HEK293 (cell line): Measurements from ENCODE around the gene ATF2.

ENCODE experiments used
- CTCF ChIA-PET: fragments of 350-600 bp; formaldehyde crosslinking; extraction: SDS; loops from one replicate; lab custom pipeline; 2021; ENCODE audit warnings: antibody characterized with exemption; lab: Yijun Ruan, JAX
- POLR2A ChIA-PET: fragments of 300-600 bp; formaldehyde crosslinking; extraction: SDS; loops from one replicate; lab custom pipeline; 2020; ENCODE audit warnings: antibody characterized with exemption, inconsistent platforms; lab: Yijun Ruan, JAX
- H3K27ac ChIP-seq: fragments of 200-500 bp; sonication (Bioruptor generic); 2 replicates; pipeline ENCODE4 v1.5.1; 2014; ENCODE audit warnings: low read depth, low read length, control low read depth, inconsistent platforms; ENCODE audit errors: extremely low read depth
- H3K36me3 ChIP-seq, 2 experiments: fragments of 200-500 bp in 1 of 2; sonication (Bioruptor generic) in 1 of 2; 1 replicate in 1 of 2; 2 replicates in 1 of 2; pipeline ENCODE4 v1.5.1; 2014 to 2017; ENCODE audit warnings: inconsistent platforms in 2 of 2, low read length in 2 of 2; ENCODE audit not compliant: control insufficient read depth in 2 of 2, insufficient read depth in 1 of 2
- H3K4me1 ChIP-seq: fragments of 200-500 bp; sonication (Bioruptor generic); 2 replicates; pipeline ENCODE4 v1.5.1; 2014; ENCODE audit warnings: mild to moderate bottlenecking, low read length, inconsistent platforms; ENCODE audit not compliant: control insufficient read depth, insufficient read depth
- H3K4me3 ChIP-seq: 2 replicates; pipeline ENCODE4 v1.5.1; 2011; ENCODE audit warnings: low read depth, mild to moderate bottlenecking, control low read depth, low read length, moderate library complexity
- H3K9me3 ChIP-seq: fragments of 200-500 bp; sonication (Bioruptor generic); 2 replicates; pipeline ENCODE4 v1.5.1; 2014; ENCODE audit warnings: low read depth, low read length, inconsistent platforms; ENCODE audit not compliant: control insufficient read depth, insufficient read depth
- PRDM1 ChIP-seq: fragments of 450-650 bp; formaldehyde crosslinking; IDR thresholded peaks from 2 replicates; pipeline ENCODE4; 2016; ENCODE audit warnings: missing biosample characterization, missing genetic modification characterization
- REST ChIP-seq: fragments of 450-650 bp; formaldehyde crosslinking; IDR thresholded peaks from 2 replicates; pipeline ENCODE4 v1.5.1; 2016; ENCODE audit warnings: missing biosample characterization, missing genetic modification characterization
- SCRT2 ChIP-seq: fragments of 450-650 bp; formaldehyde crosslinking; IDR thresholded peaks from 2 replicates; pipeline ENCODE4 v1.5.1; 2016; ENCODE audit warnings: missing biosample characterization, missing genetic modification characterization
- SP3 ChIP-seq: fragments of 450-650 bp; formaldehyde crosslinking; IDR thresholded peaks from 2 replicates; pipeline ENCODE4 v1.5.1; 2016; ENCODE audit warnings: missing biosample characterization, missing genetic modification characterization
- ZBTB17 ChIP-seq: fragments of 450-650 bp; formaldehyde crosslinking; IDR thresholded peaks from 2 replicates; pipeline ENCODE4 v1.5.1; 2016; ENCODE audit warnings: missing biosample characterization, missing genetic modification characterization
- ZFP37 ChIP-seq: fragments of 450-650 bp; formaldehyde crosslinking; IDR thresholded peaks from 2 replicates; pipeline ENCODE4 v1.5.1; 2016; ENCODE audit warnings: missing biosample characterization, missing genetic modification characterization
- ZFP41 ChIP-seq: fragments of 450-650 bp; formaldehyde crosslinking; IDR thresholded peaks from 2 replicates; pipeline ENCODE4 v1.5.1; 2016; ENCODE audit warnings: missing biosample characterization, missing genetic modification characterization, borderline replicate concordance
- ZIC2 ChIP-seq: fragments of 450-650 bp; formaldehyde crosslinking; IDR thresholded peaks from 2 replicates; pipeline ENCODE4 v1.5.1; 2016; ENCODE audit warnings: missing biosample characterization, missing genetic modification characterization
- ZNF10 ChIP-seq: fragments of 450-650 bp; formaldehyde crosslinking; IDR thresholded peaks from 2 replicates; pipeline ENCODE4 v1.5.1; 2017; ENCODE audit warnings: missing biosample characterization, missing genetic modification characterization
- ZNF16 ChIP-seq: fragments of 450-650 bp; formaldehyde crosslinking; IDR thresholded peaks from 2 replicates; pipeline ENCODE4 v1.5.1; 2016; ENCODE audit warnings: low read depth, missing biosample characterization, missing genetic modification characterization
- ZNF223 ChIP-seq: fragments of 450-650 bp; formaldehyde crosslinking; IDR thresholded peaks from 2 replicates; pipeline ENCODE4 v1.5.1; 2016; ENCODE audit warnings: missing biosample characterization, missing genetic modification characterization
- ZNF341 ChIP-seq: fragments of 450-650 bp; formaldehyde crosslinking; IDR thresholded peaks from 2 replicates; pipeline ENCODE4; 2016; ENCODE audit warnings: low read depth, missing biosample characterization, missing genetic modification characterization
- ZNF521 ChIP-seq: fragments of 450-650 bp; formaldehyde crosslinking; IDR thresholded peaks from 2 replicates; pipeline ENCODE4 v1.5.1; 2017; ENCODE audit warnings: missing biosample characterization, mild to moderate bottlenecking, missing genetic modification characterization
- ZNF629 ChIP-seq: fragments of 450-650 bp; formaldehyde crosslinking; IDR thresholded peaks from 2 replicates; pipeline ENCODE4 v1.5.1; 2017; ENCODE audit warnings: missing biosample characterization, missing genetic modification characterization
- ZNF654 ChIP-seq: fragments of 450-650 bp; formaldehyde crosslinking; IDR thresholded peaks from 2 replicates; pipeline ENCODE4 v1.5.1; 2016; ENCODE audit warnings: low read depth, missing biosample characterization, missing genetic modification characterization
- ZNF660 ChIP-seq: fragments of 450-650 bp; IDR thresholded peaks from 2 replicates; pipeline ENCODE4 v1.5.1; 2018; ENCODE audit warnings: missing biosample characterization, mild to moderate bottlenecking, missing genetic modification characterization
- ZNF677 ChIP-seq: fragments of 450-650 bp; IDR thresholded peaks from 2 replicates; pipeline ENCODE4 v1.5.0; 2018; ENCODE audit warnings: missing biosample characterization, mild to moderate bottlenecking, missing genetic modification characterization, moderate library complexity
- ZNF692 ChIP-seq: fragments of 450-650 bp; formaldehyde crosslinking; IDR thresholded peaks from 2 replicates; pipeline ENCODE4 v1.5.1; 2016; ENCODE audit warnings: missing biosample characterization, missing genetic modification characterization
- ZNF707 ChIP-seq: fragments of 450-650 bp; formaldehyde crosslinking; IDR thresholded peaks from 2 replicates; pipeline ENCODE4 v1.5.1; 2016; ENCODE audit warnings: missing biosample characterization, missing genetic modification characterization
- TF ChIP-seq, protein P1 (sequence below): fragments of 450-650 bp; formaldehyde crosslinking; IDR thresholded peaks from 2 replicates; pipeline ENCODE4 v1.5.1; 2016; ENCODE audit warnings: missing biosample characterization, missing genetic modification characterization
- TF ChIP-seq, protein P2 (sequence below): fragments of 450-650 bp; formaldehyde crosslinking; IDR thresholded peaks from 2 replicates; pipeline ENCODE4 v1.5.1; 2017; ENCODE audit warnings: missing biosample characterization, missing genetic modification characterization
- TF ChIP-seq, protein P3 (sequence below): fragments of 450-650 bp; formaldehyde crosslinking; IDR thresholded peaks from 2 replicates; pipeline ENCODE4 v1.5.1; 2016; ENCODE audit warnings: missing biosample characterization, missing genetic modification characterization, low read depth

The ATF2 gene

GRCh38 chr2:175170659-175171304 is 2.8 kb upstream of the ATF2 start (continued):
- TF ChIP-seq REST (tag by site-specific recombination) (no peak), PRDM1 (no peak)

- CTCF ChIA-PET, result interaction anchor here (0.5 to 0.6 kb wide), 2 partner anchors 9 to 682 kb away, joined by 3 to 5 read pairs; no protein-coding TSS in a partner anchor
- no peaks in the 10 kb centered on the region for H3K4me1 ChIP-seq
- POLR2A ChIA-PET, result interaction anchor here (1.2 to 1.3 kb wide), 3 partner anchors 9 to 164 kb away, joined by 3 to 21 read pairs (median 12); partner anchors contain the start of genes ATP5MC3 and CHN1
- H3K36me3 ChIP-seq, result peaks cover 0 to 8% of the 10 kb centered on the region in 2 experiments; a peak in 2 of 3 replicates
- no peaks in the 10 kb centered on the region for H3K9me3 ChIP-seq
- peak; percentile 20; the same call in 1 of the 2 replicates for TF ChIP-seq ZNF629 (tag by site-specific recombination)
- TF ChIP-seq, protein P1, sequence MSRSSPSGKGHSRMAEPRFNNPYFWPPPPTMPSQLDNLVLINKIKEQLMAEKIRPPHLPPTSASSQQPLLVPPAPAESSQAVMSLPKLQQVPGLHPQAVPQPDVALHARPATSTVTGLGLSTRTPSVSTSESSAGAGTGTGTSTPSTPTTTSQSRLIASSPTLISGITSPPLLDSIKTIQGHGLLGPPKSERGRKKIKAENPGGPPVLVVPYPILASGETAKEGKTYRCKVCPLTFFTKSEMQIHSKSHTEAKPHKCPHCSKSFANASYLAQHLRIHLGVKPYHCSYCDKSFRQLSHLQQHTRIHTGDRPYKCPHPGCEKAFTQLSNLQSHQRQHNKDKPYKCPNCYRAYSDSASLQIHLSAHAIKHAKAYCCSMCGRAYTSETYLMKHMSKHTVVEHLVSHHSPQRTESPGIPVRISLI (tag by site-specific recombination), result 0 out of 2 replicates have a peak, but pooled peaks have one; percentile 30
- TF ChIP-seq PRDM1, result peak; percentile 59
- TF ChIP-seq ZNF223 (tag by site-specific recombination), result no peak
- TF ChIP-seq ZNF677 (tag by site-specific recombination), result no peak
- H3K4me3 ChIP-seq, result peak overlapping the region; percentile 80; the same call in 1 of the 2 replicates
- H3K27ac ChIP-seq, result no peak overlapping the region
These were observed 1.2 kb upstream of the ATF2 start for GRCh38 chr2:175169191-175169590.

GRCh38 chr2:175168564-175168945 is 552 bp upstream of the ATF2 start:
- CTCF ChIA-PET, result interaction anchor here (0.5 to 0.9 kb wide), 4 partner anchors 9 to 683 kb away, joined by 3 read pairs; no protein-coding TSS in a partner anchor
- TF ChIP-seq ZFP37 (tag by site-specific recombination) (no peak), ZBTB17 (tag by site-specific recombination) (no peak; the same call in 1 of the 2 replicates), ZNF692 (tag by site-specific recombination) (0 out of 2 replicates have a peak, but pooled peaks have one; percentile 11), ZNF654 (tag by site-specific recombination) (no peak), SCRT2 (tag by site-specific recombination) (no peak), ZNF341 (tag by site-specific recombination) (peak; percentile 87), ZNF16 (tag by site-specific recombination) (no peak), ZIC2 (tag by site-specific recombination) (no peak), ZNF10 (tag by site-specific recombination) (no peak; the same call in 1 of the 2 replicates), ZFP41 (tag by site-specific recombination) (no peak), ZNF521 (no peak), ZNF660 (tag by site-specific recombination) (no peak), ZNF707 (tag by site-specific recombination) (no peak), SP3 (tag by site-specific recombination) (peak; percentile 51; the same call in 1 of the 2 replicates)
- TF ChIP-seq, protein P2, sequence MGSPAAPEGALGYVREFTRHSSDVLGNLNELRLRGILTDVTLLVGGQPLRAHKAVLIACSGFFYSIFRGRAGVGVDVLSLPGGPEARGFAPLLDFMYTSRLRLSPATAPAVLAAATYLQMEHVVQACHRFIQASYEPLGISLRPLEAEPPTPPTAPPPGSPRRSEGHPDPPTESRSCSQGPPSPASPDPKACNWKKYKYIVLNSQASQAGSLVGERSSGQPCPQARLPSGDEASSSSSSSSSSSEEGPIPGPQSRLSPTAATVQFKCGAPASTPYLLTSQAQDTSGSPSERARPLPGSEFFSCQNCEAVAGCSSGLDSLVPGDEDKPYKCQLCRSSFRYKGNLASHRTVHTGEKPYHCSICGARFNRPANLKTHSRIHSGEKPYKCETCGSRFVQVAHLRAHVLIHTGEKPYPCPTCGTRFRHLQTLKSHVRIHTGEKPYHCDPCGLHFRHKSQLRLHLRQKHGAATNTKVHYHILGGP (tag by site-specific recombination), result no peak
- TF ChIP-seq, protein P3, sequence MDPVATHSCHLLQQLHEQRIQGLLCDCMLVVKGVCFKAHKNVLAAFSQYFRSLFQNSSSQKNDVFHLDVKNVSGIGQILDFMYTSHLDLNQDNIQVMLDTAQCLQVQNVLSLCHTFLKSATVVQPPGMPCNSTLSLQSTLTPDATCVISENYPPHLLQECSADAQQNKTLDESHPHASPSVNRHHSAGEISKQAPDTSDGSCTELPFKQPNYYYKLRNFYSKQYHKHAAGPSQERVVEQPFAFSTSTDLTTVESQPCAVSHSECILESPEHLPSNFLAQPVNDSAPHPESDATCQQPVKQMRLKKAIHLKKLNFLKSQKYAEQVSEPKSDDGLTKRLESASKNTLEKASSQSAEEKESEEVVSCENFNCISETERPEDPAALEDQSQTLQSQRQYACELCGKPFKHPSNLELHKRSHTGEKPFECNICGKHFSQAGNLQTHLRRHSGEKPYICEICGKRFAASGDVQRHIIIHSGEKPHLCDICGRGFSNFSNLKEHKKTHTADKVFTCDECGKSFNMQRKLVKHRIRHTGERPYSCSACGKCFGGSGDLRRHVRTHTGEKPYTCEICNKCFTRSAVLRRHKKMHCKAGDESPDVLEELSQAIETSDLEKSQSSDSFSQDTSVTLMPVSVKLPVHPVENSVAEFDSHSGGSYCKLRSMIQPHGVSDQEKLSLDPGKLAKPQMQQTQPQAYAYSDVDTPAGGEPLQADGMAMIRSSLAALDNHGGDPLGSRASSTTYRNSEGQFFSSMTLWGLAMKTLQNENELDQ (tag by site-specific recombination), result no peak

More at GRCh38 chr2:175168564-175168945, 552 bp upstream of the ATF2 start:
- Histone ChIP-seq H3K36me3 (peaks cover 0 to 4% of the 10 kb centered on the region in 2 experiments; a peak in 1 of 3 replicates), H3K4me3 (peak overlapping the region; percentile 80), H3K27ac (peak overlapping the region; percentile 56; the same call in 1 of the 2 replicates), H3K9me3 (no peaks in the 10 kb centered on the region), H3K4me1 (no peaks in the 10 kb centered on the region)
- POLR2A ChIA-PET, result interaction anchor here (0.9 to 1.3 kb wide), 7 partner anchors 10 to 164 kb away, joined by 3 to 21 read pairs (median 3); partner anchors contain the start of genes ATP5MC3 and CHN1
